Measurements from ENCODE around the gene FGF6.
A peak's percentile ranks its signal among the peaks of the same experiment; 100 is the strongest.
"Not testable (repeated sequence)": the region's sequence is repeated elsewhere in the genome, so short reads cannot be mapped to it uniquely, and the experiment has no call there.

Gene FGF6

DNA sequence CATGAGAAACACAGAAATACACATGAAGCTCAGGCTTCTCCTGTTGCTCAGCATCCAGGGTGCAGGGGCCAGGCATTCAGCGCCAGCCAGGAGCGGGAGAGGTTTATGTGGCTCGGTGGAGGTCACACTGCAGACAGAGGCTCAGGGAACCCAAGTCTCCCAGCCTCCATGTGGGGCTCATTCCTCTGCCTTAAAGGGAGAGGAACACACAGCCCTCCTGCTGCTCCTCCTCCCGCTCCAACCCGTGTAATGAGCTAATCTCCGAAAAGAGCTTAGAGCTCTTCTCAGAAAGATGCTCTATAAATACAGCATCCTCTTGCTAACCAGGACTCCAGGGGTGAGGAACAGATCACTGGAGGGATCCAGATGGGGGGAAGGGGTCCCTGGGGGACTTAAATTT lies 28.2 kb downstream of the FGF6 start:
- no peak for DNase-seq

DNA sequence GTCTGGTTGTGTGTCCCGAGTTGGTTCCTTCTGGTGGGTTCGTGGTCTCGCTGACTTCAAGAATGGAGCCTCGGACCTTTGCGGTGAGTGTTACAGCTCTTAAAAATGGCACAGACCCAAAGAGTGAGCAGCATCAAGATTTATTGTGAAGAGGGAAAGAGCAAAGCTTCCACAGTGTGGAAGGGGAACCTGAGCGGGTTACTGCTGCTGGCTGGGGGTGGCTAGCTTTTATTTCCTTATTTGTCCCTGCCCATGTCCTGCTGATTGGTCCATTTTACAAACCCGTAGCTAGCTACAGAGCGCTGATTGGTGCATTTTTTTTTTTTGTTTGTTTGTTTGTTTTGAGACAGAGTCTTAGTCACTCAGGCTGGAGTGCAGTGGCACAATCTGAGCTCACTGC lies 29.3 kb downstream of the FGF6 start:
- no peak for DNase-seq

DNA sequence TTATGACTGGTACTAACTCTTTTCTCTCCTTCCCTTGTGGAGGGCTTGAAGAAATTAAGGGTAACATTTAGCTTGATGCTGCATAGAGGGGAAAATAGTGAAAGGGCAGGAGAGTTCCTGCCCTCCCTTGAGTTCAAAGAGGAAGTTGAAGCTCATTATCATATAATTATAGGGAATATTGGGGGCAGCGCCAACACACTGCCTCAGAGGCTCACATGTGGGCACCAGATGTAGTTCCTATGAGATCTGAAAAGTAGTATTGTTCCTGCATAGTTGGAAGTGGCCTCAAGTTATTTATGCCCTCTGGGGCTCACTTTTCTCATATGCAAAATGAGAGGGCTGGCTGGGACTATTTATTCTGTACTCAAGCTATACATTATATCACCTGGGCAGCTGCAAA lies 33.1 kb downstream of the FGF6 start:
- DNase-seq, result peak; percentile 45

DNA sequence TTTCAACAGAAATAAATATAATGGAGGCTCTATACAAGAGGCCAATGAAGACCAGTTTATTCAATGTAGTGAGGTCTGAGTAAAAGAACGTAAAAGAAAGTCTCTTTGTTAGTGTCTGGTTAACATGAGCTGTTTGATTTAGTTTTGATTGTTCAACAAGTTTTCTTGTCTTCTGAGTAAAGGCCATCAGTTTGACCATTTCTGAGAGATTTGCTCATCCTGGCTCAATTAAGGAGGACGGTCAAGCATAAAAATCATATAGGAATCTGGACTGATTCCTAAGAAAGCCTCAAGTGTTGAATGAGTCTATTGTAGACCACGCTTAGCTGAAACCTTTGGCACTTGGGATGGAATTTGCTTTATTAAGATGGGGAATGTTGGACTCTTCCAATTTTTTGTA lies 33.6 kb downstream of the FGF6 start:
- DNase-seq, result no peak

DNA sequence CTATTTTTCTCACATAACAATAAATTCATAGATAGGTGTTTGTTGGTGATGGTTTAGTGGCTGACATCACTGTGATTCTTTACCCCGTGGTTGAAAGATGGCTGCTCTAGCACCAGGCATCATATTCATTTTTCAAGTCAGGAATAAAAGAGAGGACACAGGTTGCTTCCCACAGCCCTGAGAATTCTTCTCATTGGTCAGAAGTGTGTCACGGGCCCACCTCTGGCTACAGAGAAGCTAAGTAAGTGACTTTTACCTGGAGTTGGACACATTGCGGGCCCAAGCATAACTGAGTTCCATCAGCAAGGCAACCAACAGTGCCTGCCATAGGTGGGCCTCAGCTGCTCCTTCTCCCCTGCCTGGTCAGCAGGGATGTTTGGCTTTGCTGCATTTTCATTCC lies 38.5 kb downstream of the FGF6 start:
- no peak for DNase-seq

DNA sequence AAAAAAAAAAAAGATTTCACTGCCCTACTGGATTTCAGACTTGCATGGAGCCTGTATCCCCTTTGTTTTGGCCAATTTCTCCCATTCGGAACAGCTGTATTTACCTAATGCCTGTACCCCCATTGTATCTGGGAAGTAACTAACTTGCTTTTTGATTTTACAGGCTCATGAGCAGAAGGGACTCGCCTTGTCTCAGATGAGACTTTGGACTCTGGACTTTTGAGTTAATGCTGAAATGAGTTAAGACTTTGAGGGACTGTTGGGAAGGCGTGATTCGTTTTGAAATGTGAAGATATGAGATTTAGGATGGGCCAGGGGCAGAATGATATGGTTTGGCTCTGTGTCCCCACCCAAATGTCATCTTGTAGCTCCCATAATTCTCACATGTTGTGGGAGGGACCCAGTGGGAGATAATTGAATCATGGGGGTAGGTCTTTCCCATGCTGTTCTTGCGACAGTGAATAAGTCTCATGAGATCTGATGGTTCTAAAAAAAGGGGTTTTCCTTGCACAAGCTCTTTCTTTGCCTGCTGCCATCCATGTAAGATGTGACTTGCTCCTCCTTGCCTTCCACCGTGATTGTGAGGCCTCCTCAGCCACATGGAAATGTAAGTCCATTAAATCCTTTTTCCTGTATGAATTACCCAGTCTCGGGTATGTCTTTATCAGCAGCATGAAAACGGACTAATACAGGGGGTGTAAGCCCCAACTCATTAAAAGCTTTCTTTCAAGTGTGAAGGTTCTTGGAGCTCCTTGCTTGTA lies 40.6 kb downstream of the FGF6 start:
- not testable (repeated sequence) for DNase-seq

DNA sequence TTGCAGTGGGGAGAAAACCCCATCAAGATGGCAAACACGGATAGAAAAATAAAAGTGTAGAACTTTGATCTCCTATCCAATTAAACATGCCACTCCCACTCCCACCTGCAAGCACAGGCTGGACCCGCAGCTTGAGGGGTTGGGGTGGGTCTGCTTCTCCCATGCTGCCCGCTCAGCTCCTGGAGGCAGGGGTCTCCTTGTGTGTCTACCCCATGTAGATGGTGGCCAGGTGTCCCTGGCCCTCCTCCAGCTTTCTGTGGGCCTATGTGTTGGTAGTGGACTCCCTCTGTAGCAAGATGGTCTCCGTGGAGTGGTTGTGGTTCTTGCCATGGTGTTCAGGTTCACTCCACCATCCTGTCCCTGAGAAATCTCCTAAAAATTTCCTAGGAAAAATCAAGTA lies 42.6 kb downstream of the FGF6 start:
- no peak for DNase-seq

DNA sequence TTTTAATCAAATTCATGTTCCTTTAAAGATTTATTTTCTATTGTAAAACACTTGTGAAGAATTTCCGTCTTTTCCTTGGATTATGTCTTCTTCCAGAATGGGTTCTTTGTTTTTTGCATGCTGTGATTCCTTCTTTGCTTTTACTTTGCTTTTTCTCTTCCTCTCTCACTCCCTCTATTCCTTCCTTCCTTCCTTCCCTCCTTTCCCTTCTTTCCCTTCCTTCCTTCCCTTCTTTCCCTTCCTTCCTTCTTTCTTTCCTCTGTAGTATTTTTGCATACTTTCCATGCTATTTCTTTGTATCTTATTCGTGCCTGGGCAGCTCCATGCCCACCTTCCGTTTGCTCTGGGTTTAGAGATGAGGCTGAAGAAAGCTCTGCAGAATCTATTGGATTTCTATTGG lies 44.5 kb downstream of the FGF6 start:
- no peak for DNase-seq

DNA sequence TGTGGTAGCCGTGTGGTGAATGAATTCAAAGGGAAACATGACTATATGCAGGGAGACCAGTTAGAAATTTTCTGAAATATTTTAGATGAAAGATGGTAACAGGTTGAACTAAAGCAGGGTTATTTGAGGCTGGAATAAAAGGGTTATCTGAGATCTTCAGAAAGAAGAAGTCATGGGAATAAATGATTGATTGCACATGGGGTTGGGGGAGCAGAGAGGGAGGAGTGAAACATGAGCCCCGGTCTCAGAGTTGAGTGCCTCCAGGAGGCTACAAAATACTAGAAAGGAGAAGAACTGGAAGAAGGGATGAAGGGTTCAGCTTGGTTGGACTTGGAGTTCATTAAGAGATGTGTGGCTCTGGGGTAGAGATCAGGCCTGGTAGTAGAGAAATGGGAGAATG lies 49.8 kb downstream of the FGF6 start:
- DNase-seq, result no peak

DNA sequence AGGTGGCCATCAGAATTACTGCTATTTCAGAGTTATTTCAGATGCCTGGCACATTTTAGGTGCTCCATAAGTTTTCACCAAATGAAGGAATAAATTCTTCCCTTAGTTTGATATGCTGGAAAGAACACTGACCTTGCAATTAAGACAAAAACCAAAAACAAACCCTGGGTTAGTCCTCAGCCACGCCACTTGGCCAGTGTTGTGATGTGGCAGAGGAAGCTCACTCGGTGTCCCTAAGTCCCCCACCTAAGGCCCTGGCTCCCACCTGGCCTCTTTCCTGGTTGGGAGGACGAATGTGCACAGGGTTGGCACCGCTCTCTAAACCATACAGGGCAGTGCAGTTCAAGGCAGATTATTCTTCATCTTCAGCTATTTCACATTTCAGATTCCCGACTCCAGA lies 52.4 kb downstream of the FGF6 start:
- DNase-seq, result no peak

DNA sequence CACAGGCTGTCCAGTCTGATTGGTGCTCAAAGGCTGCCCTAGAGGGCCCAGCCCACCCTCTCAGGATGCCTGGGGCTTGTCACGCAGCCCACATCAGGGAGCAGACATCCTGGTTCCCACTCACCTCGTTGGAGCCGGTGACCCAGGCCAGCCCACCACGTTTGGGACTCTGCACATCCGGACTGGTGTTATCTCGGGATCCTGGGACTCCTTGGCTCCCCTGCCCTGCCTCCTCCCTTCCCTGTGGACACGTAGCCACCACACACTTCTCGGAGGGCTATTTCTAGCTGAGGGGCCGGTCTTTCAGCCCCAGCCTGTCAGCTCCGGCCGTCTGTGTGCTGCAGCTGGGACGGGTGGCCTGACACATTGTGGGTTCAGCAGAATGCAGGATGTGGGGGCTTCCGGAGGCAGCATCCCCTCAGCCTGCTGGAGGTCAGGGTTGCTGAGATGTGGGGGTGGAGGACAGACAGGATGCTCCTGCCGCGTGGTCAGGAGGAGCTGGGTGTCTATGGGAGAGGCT lies 53.3 kb downstream of the FGF6 start:
- no peak for DNase-seq

DNA sequence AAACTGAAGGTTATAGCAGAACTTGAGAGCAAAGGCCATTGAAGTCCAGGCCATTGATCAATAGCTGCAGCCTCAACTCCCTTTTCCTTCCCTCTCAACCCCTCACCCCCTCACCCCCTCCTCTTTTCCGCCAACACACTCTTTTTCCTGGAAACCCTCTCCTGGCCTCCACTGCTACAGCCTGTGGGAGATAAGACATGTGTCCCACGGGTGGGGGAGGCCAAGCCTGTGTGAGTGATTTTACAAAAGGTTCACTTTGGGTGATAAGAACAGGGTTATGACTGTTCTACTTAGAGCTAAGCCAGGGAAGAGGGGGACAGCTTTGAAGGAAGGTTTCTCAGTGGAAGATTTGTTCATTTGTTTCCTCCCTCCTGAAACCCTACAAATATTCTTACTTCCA lies 57.0 kb downstream of the FGF6 start:
- DNase-seq, result no peak

DNA sequence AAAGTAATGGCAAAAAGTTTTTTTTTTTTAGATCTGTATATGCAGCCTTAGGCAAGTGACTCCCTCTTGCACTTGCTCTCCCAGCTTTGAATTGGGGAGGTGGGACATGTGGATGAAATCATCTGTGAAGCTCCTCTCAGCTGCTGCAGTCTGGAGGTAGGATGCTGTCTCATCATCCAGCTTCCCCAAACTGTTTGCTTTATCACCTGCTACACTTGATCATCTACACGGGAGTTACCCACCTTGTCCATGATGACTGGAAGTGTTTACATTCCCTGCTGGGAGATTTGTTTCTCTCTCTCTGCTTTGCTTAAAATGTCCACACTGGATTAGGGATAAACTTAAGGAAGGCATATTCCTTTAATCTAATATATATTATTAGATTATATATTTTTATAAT lies 57.6 kb downstream of the FGF6 start:
- no peak for DNase-seq

DNA sequence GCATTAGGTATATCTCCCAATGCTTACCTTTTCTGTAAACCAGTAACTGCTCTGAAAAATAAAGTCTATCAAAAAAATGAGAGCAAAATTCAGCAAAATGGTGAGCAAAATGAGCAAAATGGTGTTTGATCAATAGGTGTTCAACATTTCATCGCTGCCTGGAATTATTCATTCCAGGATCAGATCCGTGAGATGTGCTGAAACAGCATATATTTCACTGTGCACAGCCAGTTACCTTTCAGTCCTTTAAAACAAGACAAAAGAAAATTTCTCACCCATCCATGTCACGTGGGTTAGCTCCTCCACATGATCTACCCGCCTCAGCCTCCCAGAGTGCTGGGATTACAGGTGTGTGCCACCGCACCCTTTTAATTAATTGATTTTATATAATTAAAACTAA lies 58.0 kb downstream of the FGF6 start:
- DNase-seq, result no peak

DNA sequence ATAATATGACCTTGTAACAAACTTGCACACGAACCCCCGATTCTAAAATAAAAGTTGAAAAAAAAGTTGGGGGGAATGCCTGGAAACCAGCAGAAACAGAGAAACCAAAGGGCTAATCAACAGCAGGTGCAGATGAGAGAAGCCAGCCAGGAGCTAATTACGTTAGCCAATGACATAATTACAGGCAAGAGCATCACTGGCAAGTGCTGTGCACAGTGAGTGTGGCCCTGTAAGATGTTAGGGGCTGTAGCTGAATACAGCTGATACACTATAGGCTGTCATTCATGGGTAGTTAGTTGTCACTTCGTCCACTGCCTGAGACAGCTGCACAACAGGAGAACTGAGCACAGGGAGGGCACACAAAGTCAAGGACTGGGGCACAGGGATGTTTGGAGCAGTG lies 58.8 kb downstream of the FGF6 start:
- DNase-seq, result no peak
